Measurements from ENCODE around the gene SPINK5. TPM values are rescaled to one million over a fixed set of nuclear protein-coding genes. Genes with fewer than 3 reads are reported as not detected.

Gene SPINK5
- total RNA-seq, 1 donor, result not detected

GRCh38 chr5:148168246-148168645 is 104.5 kb downstream of the SPINK5 start, which contains the start of gene SPINK14:
Gene SPINK14 (plus strand): TSS chr5:148168546. CDS start chr5:148169733, 1,187 bp downstream.
- Histone ChIP-seq H3K27ac (ENCODE audit: low read depth, low read length) (no peak within 1 kb of the TSS), H3K4me1 (ENCODE audit: insufficient read depth, low read length) (no peaks in the 10 kb centered on the region), H3K36me3 (ENCODE audit: insufficient read depth, low read length) (no peaks in the 10 kb centered on the region), H3K9me3 (ENCODE audit: low read depth, low read length) (no peaks in the 10 kb centered on the region), H3K4me2 (ENCODE audit: insufficient read depth, low read length) (no peak within 1 kb of the TSS), H3K27me3 (ENCODE audit: insufficient read depth, low read length) (no peaks in the 10 kb centered on the region), H4K20me1 (ENCODE audit: insufficient read depth, low read length) (no peaks in the 10 kb centered on the region), H2AFZ (ENCODE audit: low read length) (no peak within 1 kb of the TSS), H3K79me2 (ENCODE audit: insufficient read depth, low read length) (no peaks in the 10 kb centered on the region), H3K4me3 (ENCODE audit: insufficient read depth, low read length) (no peak within 1 kb of the TSS)
- DNase-seq (ENCODE audit: insufficient read length, low spot score, missing footprints), result no peak
- no peak for TF ChIP-seq CTCF (IDR thresholded peaks at IDR 0.05; ENCODE audit: extremely low read depth, low read depth, low read length)

DNA sequence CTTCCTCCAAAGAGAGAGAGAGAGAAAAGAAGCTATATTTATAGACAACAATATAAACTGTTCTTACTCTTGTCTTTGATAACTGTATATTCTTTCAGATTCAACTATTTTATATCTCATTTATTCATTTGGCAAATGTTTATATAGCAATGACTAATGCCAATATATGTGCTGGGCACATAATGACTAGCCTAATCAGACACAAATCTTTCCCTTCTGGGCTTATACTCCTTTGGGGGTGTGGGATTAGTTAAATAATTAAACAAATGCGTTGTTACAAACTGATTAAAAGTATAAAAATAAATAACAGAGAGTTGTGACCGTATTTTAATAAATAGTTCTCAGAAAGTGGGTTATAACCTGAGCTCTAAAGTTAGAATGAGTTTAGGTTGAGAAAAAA is 108.6 kb downstream of the SPINK5 start:
- no peaks in the 10 kb centered on the region for H3K36me3 ChIP-seq (ENCODE audit: insufficient read depth, low read length)
- no peaks in the 10 kb centered on the region for H3K9me3 ChIP-seq (ENCODE audit: low read depth, low read length)
- H3K4me1 ChIP-seq (ENCODE audit: insufficient read depth, low read length), result no peaks in the 10 kb centered on the region
- no peak overlapping the region for H3K4me3 ChIP-seq (ENCODE audit: insufficient read depth, low read length)
- DNase-seq (ENCODE audit: insufficient read length, low spot score, missing footprints), result no peak
- no peaks in the 10 kb centered on the region for H4K20me1 ChIP-seq (ENCODE audit: insufficient read depth, low read length)
- TF ChIP-seq CTCF (IDR thresholded peaks at IDR 0.05; ENCODE audit: extremely low read depth, low read depth, low read length), result no peak
- H2AFZ ChIP-seq (ENCODE audit: low read length), result no peak overlapping the region
- no peak overlapping the region for H3K4me2 ChIP-seq (ENCODE audit: insufficient read depth, low read length)
- H3K79me2 ChIP-seq (ENCODE audit: insufficient read depth, low read length), result no peaks in the 10 kb centered on the region
- H3K27me3 ChIP-seq (ENCODE audit: insufficient read depth, low read length), result peaks cover 2% of the 10 kb centered on the region
- no peak overlapping the region for H3K27ac ChIP-seq (ENCODE audit: low read depth, low read length)

DNA sequence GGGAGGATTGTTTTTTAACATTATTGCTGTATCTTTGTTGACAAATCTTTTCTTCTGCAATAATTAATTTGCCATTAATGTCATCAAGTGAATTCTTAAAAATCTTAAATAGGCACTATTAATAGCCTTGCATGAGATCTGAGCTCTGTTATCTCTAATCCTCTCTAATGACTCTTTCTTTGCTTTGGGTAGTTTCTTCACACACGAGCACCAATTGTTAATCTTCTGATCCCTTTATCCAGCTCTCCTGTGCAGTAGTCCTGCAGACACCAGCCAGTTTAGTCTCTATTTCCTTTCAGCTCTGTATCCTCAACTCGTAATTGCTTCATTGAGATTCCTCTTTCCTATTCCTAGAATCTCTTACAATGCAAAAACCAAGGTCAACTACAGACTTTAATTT is 112.7 kb downstream of the SPINK5 start:
- no peak overlapping the region for H3K4me2 ChIP-seq (ENCODE audit: insufficient read depth, low read length)
- H3K9me3 ChIP-seq (ENCODE audit: low read depth, low read length), result no peaks in the 10 kb centered on the region
- H4K20me1 ChIP-seq (ENCODE audit: insufficient read depth, low read length), result no peaks in the 10 kb centered on the region
- no peaks in the 10 kb centered on the region for H3K4me1 ChIP-seq (ENCODE audit: insufficient read depth, low read length)
- H3K4me3 ChIP-seq (ENCODE audit: insufficient read depth, low read length), result no peak overlapping the region
- H3K27me3 ChIP-seq (ENCODE audit: insufficient read depth, low read length), result peaks cover 2% of the 10 kb centered on the region
- no peak overlapping the region for H3K27ac ChIP-seq (ENCODE audit: low read depth, low read length)
- TF ChIP-seq CTCF (IDR thresholded peaks at IDR 0.05; ENCODE audit: extremely low read depth, low read depth, low read length), result no peak
- H3K79me2 ChIP-seq (ENCODE audit: insufficient read depth, low read length), result no peaks in the 10 kb centered on the region
- H2AFZ ChIP-seq (ENCODE audit: low read length), result no peak overlapping the region
- DNase-seq (ENCODE audit: insufficient read length, low spot score, missing footprints), result no peak
- H3K36me3 ChIP-seq (ENCODE audit: insufficient read depth, low read length), result no peaks in the 10 kb centered on the region

GRCh38 chr5:148177207-148177606 is 113.4 kb downstream of the SPINK5 start:
- H3K4me3 ChIP-seq (ENCODE audit: insufficient read depth, low read length), result no peak overlapping the region
- no peaks in the 10 kb centered on the region for H4K20me1 ChIP-seq (ENCODE audit: insufficient read depth, low read length)
- H3K27me3 ChIP-seq (ENCODE audit: insufficient read depth, low read length), result peaks cover 2% of the 10 kb centered on the region
- no peak for DNase-seq (ENCODE audit: insufficient read length, low spot score, missing footprints)
- H3K27ac ChIP-seq (ENCODE audit: low read depth, low read length), result no peak overlapping the region
- H2AFZ ChIP-seq (ENCODE audit: low read length), result no peak overlapping the region
- no peaks in the 10 kb centered on the region for H3K9me3 ChIP-seq (ENCODE audit: low read depth, low read length)
- TF ChIP-seq CTCF (IDR thresholded peaks at IDR 0.05; ENCODE audit: extremely low read depth, low read depth, low read length), result no peak
- no peaks in the 10 kb centered on the region for H3K79me2 ChIP-seq (ENCODE audit: insufficient read depth, low read length)
- no peaks in the 10 kb centered on the region for H3K4me1 ChIP-seq (ENCODE audit: insufficient read depth, low read length)
- H3K36me3 ChIP-seq (ENCODE audit: insufficient read depth, low read length), result no peaks in the 10 kb centered on the region
- H3K4me2 ChIP-seq (ENCODE audit: insufficient read depth, low read length), result no peak overlapping the region
